K562 (cell line): ENCODE data around the gene PARP9. TPM values are rescaled to one million over a fixed set of nuclear protein-coding genes. Genes with fewer than 3 reads are reported as not detected.

Experiments
- ATAC-seq: fragments of 200-7000 bp; cut with Tn5 transposase; 3 replicates; pipeline ENCODE4 v1.9.1; 2020; ENCODE audit warnings: moderate library complexity
- BruUV-seq: library from RNA; stranded (reverse); fragments of 400-500 nt; replicated peaks from 2 replicates; lab custom pipeline; 2021; lab: Mats Ljungman, UMichigan
- CTCF ChIA-PET: fragments of 300-600 bp; formaldehyde crosslinking; extraction: SDS; loops from one replicate; lab custom pipeline; 2021; ENCODE audit warnings: low intra/inter-chr PET ratio; lab: Yijun Ruan, JAX
- POLR2A ChIA-PET: fragments of 300-600, 350-650 bp; sonication (Branson Sonifier 250); formaldehyde crosslinking; extraction: SDS; loops from one replicate; lab custom pipeline; 2021; ENCODE audit warnings: antibody characterized with exemption, inconsistent platforms; lab: Yijun Ruan, JAX
- DNase-seq, 4 experiments: peaks; one replicate each; pipeline versions ENCODE4 v3.0.0 to v3.0.0-alpha.2; 2011 to 2018; ENCODE audit warnings: low spot score in 3 of 4, mixed read lengths in 3 of 4; ENCODE audit errors: extremely low read depth in 1 of 4
- FAIRE-seq: peaks from 2 replicates; lab custom pipeline; 2011; peaks lifted over from hg19 to GRCh38; lab: Jason Lieb, UNC
- H2AFZ ChIP-seq: 2 replicates; pipeline ENCODE4 v1.6.0; 2011; ENCODE audit warnings: low read depth, low read length, control low read depth, inconsistent platforms
- H3K27ac ChIP-seq: fragments of 200-600 bp; 3 replicates; pipeline ENCODE4 v1.8.0; 2011; ENCODE audit warnings: low read depth, mild to moderate bottlenecking, control low read depth, inconsistent platforms, low read length, moderate library complexity, mixed read lengths; ENCODE audit errors: extremely low read depth
- H3K27me3 ChIP-seq, 2 experiments: fragments of 300-600 bp in 1 of 2; 2 replicates in 1 of 2; 3 replicates in 1 of 2; pipeline versions ENCODE4 v1.6.0 to v1.8.0; 2011; ENCODE audit warnings: inconsistent platforms in 2 of 2, low read length in 2 of 2, mild to moderate bottlenecking in 1 of 2, mixed read lengths in 1 of 2, moderate library complexity in 1 of 2; ENCODE audit not compliant: control insufficient read depth in 2 of 2, insufficient read depth in 2 of 2
- H3K36me3 ChIP-seq: fragments of 300-600 bp; 3 replicates; pipeline ENCODE4 v1.8.0; 2011; ENCODE audit warnings: mild to moderate bottlenecking, low read length, inconsistent platforms; ENCODE audit not compliant: control insufficient read depth, insufficient read depth
- H3K4me1 ChIP-seq, 2 experiments: fragments of 200-600 bp in 1 of 2; replicated peaks in 1 of 2; 2 replicates in 1 of 2; 3 replicates in 1 of 2; pipeline versions ENCODE4 v1.5.1 to v1.8.0; 2011; ENCODE audit warnings: inconsistent platforms in 2 of 2, low read length in 2 of 2, mild to moderate bottlenecking in 1 of 2, mixed read lengths in 1 of 2, moderate library complexity in 1 of 2; ENCODE audit not compliant: control insufficient read depth in 2 of 2, insufficient read depth in 2 of 2
- H3K4me2 ChIP-seq: 2 replicates; pipeline ENCODE4 v1.6.1; 2011; ENCODE audit warnings: low read length, control low read depth, inconsistent platforms, mixed read lengths; ENCODE audit not compliant: insufficient read depth
- H3K4me3 ChIP-seq: fragments of 200-600 bp; sonication (generic), shearing (Covaris generic); 2 replicates; pipeline ENCODE4 v1.5.1; 2016; ENCODE audit warnings: control low read depth, inconsistent platforms
- H3K79me2 ChIP-seq: fragments of 200-600 bp; 3 replicates; pipeline ENCODE4 v1.8.0; 2011; ENCODE audit warnings: low read length, inconsistent platforms; ENCODE audit not compliant: control insufficient read depth, insufficient read depth
- H3K9ac ChIP-seq, 2 experiments: 2 replicates each; pipeline versions ENCODE4 v1.6.0 to v1.6.1; 2011; ENCODE audit warnings: low read depth in 2 of 2, low read length in 2 of 2, control low read depth in 1 of 2, inconsistent platforms in 1 of 2, mild to moderate bottlenecking in 1 of 2, mixed read lengths in 1 of 2; ENCODE audit not compliant: insufficient read depth in 1 of 2
- H3K9me1 ChIP-seq: one replicate; pipeline ENCODE4 v1.6.0; 2011; ENCODE audit warnings: inconsistent platforms, mild to moderate bottlenecking, low read length, moderate library complexity; ENCODE audit not compliant: control insufficient read depth, insufficient read depth
- H3K9me3 ChIP-seq: replicated peaks from 2 replicates; pipeline ENCODE4 v1.5.1; 2011; ENCODE audit warnings: low read depth, low read length, inconsistent platforms; ENCODE audit not compliant: control insufficient read depth, insufficient read depth
- H4K20me1 ChIP-seq: replicated peaks from 2 replicates; pipeline ENCODE4 v1.6.1; 2011; ENCODE audit warnings: low read length, inconsistent platforms, mixed read lengths; ENCODE audit not compliant: control insufficient read depth, insufficient read depth
- BRD9 ChIP-seq: fragments of 450-650 bp; IDR thresholded peaks from 2 replicates; pipeline ENCODE4 v1.6.1; 2018; ENCODE audit warnings: low read depth; ENCODE audit not compliant: partially characterized antibody
- CC2D1A ChIP-seq: fragments of 450-650 bp; IDR thresholded peaks from 2 replicates; pipeline ENCODE4 v1.6.1; 2017; ENCODE audit warnings: mild to moderate bottlenecking
- HLTF ChIP-seq: fragments of 450-650 bp; IDR thresholded peaks from 2 replicates; pipeline ENCODE4 v1.6.1; 2016
- MTA1 ChIP-seq: fragments of 450-650 bp; IDR thresholded peaks from 2 replicates; pipeline ENCODE4 v1.6.1; 2017; ENCODE audit warnings: borderline replicate concordance
- NONO ChIP-seq, 2 experiments: fragments of 200-400 bp in 1 of 2; fragments of 450-650 bp in 1 of 2; formaldehyde crosslinking in 1 of 2; IDR thresholded peaks; 2 replicates each; pipeline ENCODE4 v1.6.1; 2017; ENCODE audit warnings: low read depth in 2 of 2, mild to moderate bottlenecking in 2 of 2, moderate library complexity in 2 of 2, low read length in 1 of 2
- ZNF512 ChIP-seq: IDR thresholded peaks from 2 replicates; pipeline ENCODE4 v1.6.1; 2016; ENCODE audit warnings: missing genetic modification characterization, missing compliant biosample characterization
- WGBS: fragments of 100-300 bp; shearing (Covaris generic); methylation state at CpG from one replicate; pipeline ENCODE4 v1.1.6; 2016; ENCODE audit warnings: low coverage, mixed read lengths; ENCODE audit not compliant: insufficient coverage; ENCODE audit errors: missing lambda C conversion rate; 5-methylcytosine and 5-hydroxymethylcytosine counted together
- in situ Hi-C: fragments of 300-500 bp; cut with MboI; formaldehyde crosslinking; loops from 4 replicates; pipeline ENCODE4 v1.15.0; 2018; ENCODE audit warnings: inconsistent platforms, mixed read lengths
- intact Hi-C: fragments of 100-400 bp; cut with micrococcal nuclease; formaldehyde crosslinking; loops from 2 replicates; pipeline ENCODE4 v1.14.2; 2022
- polyA plus RNA-seq, 8 experiments: library from polyadenylated mRNA; depleted of rRNA in 4 of 8; stranded (reverse) in 5 of 8; unstranded in 3 of 8; fragments of >200 nt; fragmentation: Nextera tagmentation in 2 of 8; fragmentation: Illumina TruSeq in 1 of 8; extraction: Ambion mirVana in 2 of 8; extraction: Trizol in 1 of 8; gene quantifications; 2 replicates each; pipeline versions ENCODE4 v1.2.1 to v1.2.3, GENCODE V29; 2011 to 2014; ENCODE audit warnings: inconsistent platforms in 1 of 8, missing spikeins in 1 of 8
- total RNA-seq, 7 experiments: library from RNA; depleted of rRNA in 6 of 7; stranded (reverse); fragments of >200 nt in 6 of 7; fragmentation: Illumina TruSeq in 2 of 7; extraction: Trizol in 2 of 7; gene quantifications; 2 replicates each; pipeline versions ENCODE4 v1.2.1 to v1.2.3, GENCODE V29; 2011 to 2021; ENCODE audit warnings: low replicate concordance in 1 of 7

Gene PARP9
- total and polyA plus RNA-seq, 9 of the 15 experiments (the other 6 are each of a cell fraction or from before 2014, with no cell fraction given), result 2.1 to 4.8 (median 3.4) TPM

- H3K4me2 ChIP-seq, result peak overlapping the region; percentile 55; the same call in 1 of the 2 replicates
- POLR2A ChIA-PET, result no interaction called here
- no TSS peak for BruUV-seq
- DNase-seq, result no peak
- no peaks in the 10 kb centered on the region for H3K4me1 ChIP-seq
- H4K20me1 ChIP-seq, result no peaks in the 10 kb centered on the region
- TF ChIP-seq CC2D1A (0 out of 2 replicates have a peak, but pooled peaks have one; percentile 25), HLTF (0 out of 2 replicates have a peak, but pooled peaks have one; percentile 42), NONO (IDR thresholded peaks at IDR 0.05; ENCODE audit: low read depth in 2 of 2, low read length in 1 of 2) (no peak), MTA1 (peak; percentile 60; the same call in 1 of the 2 replicates), ZNF512 (tag) (peak; percentile 97), BRD9 (peak; percentile 40)
- H3K27ac ChIP-seq, result no peak overlapping the region
- H3K9me3 ChIP-seq, result no peaks in the 10 kb centered on the region
- CTCF ChIA-PET, result no interaction called here
- H3K79me2 ChIP-seq, result no peaks in the 10 kb centered on the region
- whole genome bisulfite sequencing, result 16% methylated on average over 5 of the region's 11 CpGs
- H2AFZ ChIP-seq, result peak overlapping the region; percentile 87
- intact Hi-C loops, result no loop called here
- peak; percentile 64; the same call in 2 of the 3 replicates for ATAC-seq
- H3K9ac ChIP-seq, result no peak overlapping the region; a peak in 1 of 4 replicates
- no peaks in the 10 kb centered on the region for H3K9me1 ChIP-seq
- no peak overlapping the region for H3K4me3 ChIP-seq
- in situ Hi-C loops, result no loop called here
- no peak for FAIRE-seq
- H3K27me3 ChIP-seq, result no peaks in the 10 kb centered on the region
- no peaks in the 10 kb centered on the region for H3K36me3 ChIP-seq
These were observed 40.8 kb downstream of the PARP9 start for GRCh38 chr3:122523317-122523716.
